Measurements from ENCODE around the gene CLCN3.

DNA sequence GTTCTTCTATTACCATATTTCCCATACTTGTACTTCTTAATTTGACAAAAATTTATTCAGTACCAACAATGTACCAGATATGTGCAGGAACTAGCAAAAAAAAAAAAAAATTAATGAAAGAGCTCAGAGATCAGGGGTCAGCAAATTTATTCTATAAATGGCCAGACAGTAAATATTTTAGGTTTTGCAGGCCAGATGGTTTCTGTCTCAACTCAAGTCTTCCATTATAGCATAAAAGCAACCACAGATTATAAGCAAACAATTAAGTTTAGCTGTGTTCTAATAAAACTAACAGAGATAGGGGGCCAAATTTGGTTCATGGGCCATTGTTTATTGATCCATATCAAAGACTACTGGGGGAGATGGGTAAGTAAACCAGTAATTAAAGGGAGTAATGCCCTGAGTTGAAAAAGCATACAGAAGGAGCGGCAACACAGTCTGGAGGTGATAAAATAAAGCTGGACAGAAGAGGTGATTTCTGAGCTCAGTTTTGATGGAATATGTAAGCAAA lies 27.3 kb upstream of the CLCN3 start:
- TF ChIP-seq, protein P1, sequence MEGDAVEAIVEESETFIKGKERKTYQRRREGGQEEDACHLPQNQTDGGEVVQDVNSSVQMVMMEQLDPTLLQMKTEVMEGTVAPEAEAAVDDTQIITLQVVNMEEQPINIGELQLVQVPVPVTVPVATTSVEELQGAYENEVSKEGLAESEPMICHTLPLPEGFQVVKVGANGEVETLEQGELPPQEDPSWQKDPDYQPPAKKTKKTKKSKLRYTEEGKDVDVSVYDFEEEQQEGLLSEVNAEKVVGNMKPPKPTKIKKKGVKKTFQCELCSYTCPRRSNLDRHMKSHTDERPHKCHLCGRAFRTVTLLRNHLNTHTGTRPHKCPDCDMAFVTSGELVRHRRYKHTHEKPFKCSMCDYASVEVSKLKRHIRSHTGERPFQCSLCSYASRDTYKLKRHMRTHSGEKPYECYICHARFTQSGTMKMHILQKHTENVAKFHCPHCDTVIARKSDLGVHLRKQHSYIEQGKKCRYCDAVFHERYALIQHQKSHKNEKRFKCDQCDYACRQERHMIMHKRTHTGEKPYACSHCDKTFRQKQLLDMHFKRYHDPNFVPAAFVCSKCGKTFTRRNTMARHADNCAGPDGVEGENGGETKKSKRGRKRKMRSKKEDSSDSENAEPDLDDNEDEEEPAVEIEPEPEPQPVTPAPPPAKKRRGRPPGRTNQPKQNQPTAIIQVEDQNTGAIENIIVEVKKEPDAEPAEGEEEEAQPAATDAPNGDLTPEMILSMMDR (conservative IDR thresholded peaks at IDR 0.05; ENCODE audit: low read length): no peak
- no peak for TF ChIP-seq EZH2phosphoT487 (IDR thresholded peaks at IDR 0.05; ENCODE audit: borderline replicate concordance, low read depth, low read length)

Measured in OCI-LY7 (cell line).